Measurements from ENCODE around the gene TXNDC5.

TXNDC5 gene

DNA sequence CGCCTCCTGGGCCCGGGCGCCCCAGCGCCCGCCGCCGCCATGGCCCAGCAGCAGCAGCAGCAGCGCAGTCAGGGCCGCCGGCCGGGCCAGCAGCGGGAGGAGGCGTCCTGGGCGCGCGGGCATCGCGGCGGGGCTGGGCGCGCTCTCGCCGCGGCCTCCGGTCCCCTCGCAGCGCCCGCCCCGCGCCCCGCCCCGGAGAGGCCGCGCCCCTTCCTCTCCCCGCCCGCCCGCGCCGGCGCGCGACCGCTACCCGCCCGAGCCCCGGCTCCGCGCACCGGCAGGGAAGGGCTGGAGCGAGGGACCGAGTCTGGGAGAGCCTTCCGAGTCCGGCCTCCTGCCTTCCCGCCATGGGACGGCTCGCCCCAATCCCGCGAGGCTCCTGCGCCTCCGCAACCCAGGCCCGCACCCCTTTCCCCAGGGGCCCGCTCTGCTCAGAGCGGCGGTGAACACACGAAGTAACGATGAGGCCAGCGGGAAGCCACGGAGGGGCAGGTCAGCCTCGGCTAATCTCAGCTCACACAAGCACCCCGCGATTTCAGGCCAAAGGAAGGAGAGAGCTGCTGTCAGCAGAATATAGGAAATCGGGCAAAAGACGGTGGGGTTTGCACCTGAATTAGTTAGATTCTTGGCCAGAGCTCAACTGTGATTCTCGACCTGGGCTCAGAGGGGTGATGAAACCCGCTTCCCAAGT is at the start of gene TXNDC5:
TXNDC5 (minus strand) TSS at position 135 of the 691 bp plus-strand sequence; CDS start at position 123, 12 bp downstream.
- no peak for TF ChIP-seq ZNF274 (IDR thresholded peaks at IDR 0.05; ENCODE audit: low read depth, low read length)
- peak within 1 kb of the TSS; percentile 82 for H3K4me3 ChIP-seq (ENCODE audit: low read length)

DNA sequence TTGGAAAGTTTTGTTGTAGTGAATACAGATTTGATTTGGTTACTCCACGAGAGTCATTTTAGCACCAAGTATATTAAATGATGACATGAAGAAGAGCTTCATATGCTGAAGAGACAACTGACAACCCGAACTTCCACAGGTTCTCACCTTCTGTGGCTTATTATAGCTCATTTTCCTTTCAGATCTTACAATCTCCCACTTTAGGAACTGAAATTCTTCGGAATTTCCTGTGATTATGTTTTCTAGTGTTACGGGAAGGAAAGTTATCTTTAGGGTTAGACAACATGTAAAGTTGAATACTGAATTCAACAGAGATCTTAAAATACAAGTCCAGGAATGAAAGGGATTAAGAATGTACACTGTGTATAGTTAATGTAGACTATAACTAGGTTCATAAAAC is 49.6 kb upstream of the TXNDC5 start:
- no peak for TF ChIP-seq ZNF274 (IDR thresholded peaks at IDR 0.05; ENCODE audit: low read depth, low read length)
- H3K4me3 ChIP-seq (ENCODE audit: low read length) = no peak overlapping the region

DNA sequence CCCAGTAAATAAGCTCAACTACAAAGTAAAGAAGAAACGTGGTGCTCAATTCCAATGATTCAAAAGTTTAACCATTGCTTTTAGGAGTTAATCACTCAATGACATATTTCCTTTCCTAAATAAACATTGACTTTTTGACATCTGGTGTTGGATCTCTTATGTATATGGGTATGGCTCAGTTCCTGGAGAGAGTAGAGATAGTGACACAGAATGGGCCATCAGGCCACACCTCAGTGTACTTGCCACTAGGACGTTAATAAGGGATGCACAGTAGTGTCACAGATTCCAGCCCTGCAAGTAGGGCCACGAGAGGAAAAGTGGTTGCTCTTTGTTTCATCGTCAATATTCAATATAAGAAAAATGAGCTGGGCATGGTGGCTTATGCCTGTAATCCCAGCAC is 48.9 kb upstream of the TXNDC5 start:
- no peak overlapping the region for H3K4me3 ChIP-seq (ENCODE audit: low read length)
- no peak for TF ChIP-seq ZNF274 (IDR thresholded peaks at IDR 0.05; ENCODE audit: low read depth, low read length)

DNA sequence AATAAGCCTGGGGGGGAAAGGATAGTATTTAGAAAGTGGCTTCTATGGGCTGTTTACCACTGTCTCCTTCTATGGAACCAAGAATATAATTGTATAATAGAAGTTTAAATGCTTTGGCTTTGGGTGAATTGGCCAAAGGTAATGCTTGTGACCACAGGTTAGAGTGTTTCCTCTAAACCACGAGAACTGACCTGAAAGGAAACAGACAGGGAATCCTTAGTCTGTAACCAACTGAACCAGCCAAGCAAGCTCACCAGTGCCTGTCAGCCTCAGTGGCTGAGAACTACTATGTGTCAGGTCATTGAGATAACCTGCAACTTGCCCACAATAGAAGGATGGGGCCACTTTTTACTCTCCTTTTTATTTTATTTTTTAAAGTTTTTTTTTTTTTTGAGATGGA is 47.9 kb upstream of the TXNDC5 start:
- no peak for TF ChIP-seq ZNF274 (IDR thresholded peaks at IDR 0.05; ENCODE audit: low read depth, low read length)
- H3K4me3 ChIP-seq (ENCODE audit: low read length) = no peak overlapping the region

DNA sequence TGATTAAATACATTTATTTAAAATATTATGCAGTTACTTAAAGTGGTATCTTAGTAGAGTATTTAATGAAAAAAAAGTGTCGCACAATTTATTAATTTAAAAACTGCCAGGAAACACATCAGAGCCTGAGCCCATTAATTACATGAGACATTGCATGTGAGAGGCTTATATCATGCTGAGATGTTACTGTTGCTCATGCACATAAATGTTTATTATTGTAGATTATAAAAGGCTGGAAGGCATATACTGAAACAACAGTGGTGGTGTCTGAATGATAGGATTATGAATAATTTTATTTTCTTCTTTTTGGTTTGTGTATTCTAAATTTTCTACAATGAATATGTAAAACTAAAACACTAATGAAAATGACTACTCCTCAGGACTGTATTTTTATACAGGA is 45.7 kb upstream of the TXNDC5 start:
- TF ChIP-seq ZNF274 (IDR thresholded peaks at IDR 0.05; ENCODE audit: low read depth, low read length) = no peak
- no peak overlapping the region for H3K4me3 ChIP-seq (ENCODE audit: low read length)

DNA sequence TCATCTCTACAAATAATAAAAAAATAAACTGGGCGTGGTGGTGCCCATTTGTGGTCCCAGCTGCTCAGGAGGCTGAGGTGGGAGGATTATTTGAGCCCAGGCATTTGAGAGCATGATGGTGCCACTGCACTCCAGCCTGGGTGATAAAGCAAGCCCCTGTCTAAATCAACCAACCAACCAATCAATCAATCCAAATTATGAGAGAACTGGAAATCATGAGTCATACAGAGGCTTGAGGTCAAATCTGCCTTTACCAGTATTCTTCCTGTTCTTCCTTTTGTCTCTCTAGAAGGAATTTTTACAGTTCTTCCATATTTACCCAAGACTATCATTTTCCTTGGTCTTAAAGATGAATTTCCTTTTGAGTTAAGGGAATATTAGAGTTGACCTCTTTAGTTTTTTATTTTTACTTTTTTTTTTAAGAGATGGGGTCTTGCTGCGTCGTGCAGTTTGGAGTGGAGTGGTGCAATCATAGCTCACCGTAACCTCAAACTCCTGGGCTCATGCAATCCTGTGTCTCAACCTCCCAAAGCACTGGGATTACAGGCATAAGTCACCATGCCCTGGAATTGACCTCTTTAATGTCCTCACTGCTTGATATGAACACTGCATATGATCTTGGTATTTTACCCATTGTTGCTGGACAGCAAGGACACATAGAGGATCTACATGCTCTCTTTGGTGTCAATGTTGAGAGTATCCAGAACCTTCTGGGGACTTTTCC is 44.1 kb upstream of the TXNDC5 start:
- no peak overlapping the region for H3K4me3 ChIP-seq (ENCODE audit: low read length)
- no peak for TF ChIP-seq ZNF274 (IDR thresholded peaks at IDR 0.05; ENCODE audit: low read depth, low read length)

DNA sequence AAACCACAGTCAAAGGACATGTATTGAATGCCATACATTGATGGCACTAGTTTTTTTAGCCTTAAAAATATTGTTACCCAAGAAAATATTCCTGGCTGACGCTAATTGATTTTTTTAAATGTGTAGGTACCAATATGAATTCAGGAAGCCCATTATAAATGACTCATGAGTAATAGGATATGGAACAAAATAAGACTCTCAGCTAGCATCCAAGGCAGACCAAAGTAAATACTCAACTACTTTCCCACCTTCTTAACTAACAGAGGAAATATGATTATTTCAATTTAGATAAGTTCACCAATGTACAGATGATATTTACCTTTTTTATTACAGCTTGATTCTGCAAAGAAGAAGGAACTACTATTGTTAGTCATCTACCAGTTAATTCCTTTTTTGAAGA is 43.2 kb upstream of the TXNDC5 start:
- no peak for TF ChIP-seq ZNF274 (IDR thresholded peaks at IDR 0.05; ENCODE audit: low read depth, low read length)
- H3K4me3 ChIP-seq (ENCODE audit: low read length) = no peak overlapping the region

DNA sequence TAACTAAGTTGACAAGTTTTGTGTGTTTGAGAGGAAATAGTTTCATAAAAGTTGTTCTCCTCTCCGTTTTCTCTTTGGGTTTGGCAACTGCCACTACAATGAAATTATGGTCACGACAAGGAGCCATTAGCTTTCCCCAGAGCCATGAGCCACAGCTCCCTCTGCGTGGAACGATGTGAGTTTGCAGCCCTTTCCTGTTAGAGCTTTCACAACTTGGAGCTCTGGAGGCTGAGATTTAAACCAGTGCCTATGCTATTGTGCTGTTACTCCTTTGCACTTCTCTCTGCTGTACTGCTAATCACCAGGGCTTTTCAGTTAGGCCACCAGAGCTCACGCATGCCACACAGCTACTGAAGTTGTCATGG is 29.3 kb upstream of the TXNDC5 start:
- H3K4me3 ChIP-seq (ENCODE audit: low read length) = no peak overlapping the region
- TF ChIP-seq ZNF274 (IDR thresholded peaks at IDR 0.05; ENCODE audit: low read depth, low read length) = no peak

DNA sequence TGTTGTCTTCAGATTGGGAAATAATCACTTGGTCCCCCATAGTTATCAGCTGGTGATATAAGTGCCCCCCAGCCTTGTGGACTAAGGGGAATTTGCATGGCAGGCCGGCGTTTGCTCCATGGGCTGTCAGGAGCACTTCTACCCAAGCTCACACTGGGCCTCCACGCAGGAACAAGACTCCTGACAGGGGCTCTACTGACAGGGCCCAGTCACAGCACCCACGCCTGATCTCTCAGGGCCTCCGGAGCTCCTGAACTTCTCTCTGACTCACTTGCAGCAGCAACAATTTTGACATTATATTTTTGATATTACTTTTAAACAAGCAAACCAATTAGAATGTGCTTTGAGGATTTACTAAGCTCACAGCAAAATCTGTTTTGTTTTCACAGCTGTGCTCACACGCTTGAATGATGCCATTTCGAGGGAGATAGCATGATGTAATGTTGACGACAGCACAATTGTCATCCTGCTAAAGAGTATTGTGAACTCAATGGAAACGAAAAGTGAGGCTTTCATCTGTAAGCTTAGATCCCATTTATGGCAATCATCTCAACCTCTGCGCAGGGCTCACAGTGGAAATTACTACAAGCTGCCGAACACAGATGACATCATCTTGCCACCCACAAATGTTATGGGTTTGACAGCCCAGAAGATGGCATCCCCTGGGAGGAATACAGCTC is 28.7 kb upstream of the TXNDC5 start:
- no peak overlapping the region for H3K4me3 ChIP-seq (ENCODE audit: low read length)
- no peak for TF ChIP-seq ZNF274 (IDR thresholded peaks at IDR 0.05; ENCODE audit: low read depth, low read length)

DNA sequence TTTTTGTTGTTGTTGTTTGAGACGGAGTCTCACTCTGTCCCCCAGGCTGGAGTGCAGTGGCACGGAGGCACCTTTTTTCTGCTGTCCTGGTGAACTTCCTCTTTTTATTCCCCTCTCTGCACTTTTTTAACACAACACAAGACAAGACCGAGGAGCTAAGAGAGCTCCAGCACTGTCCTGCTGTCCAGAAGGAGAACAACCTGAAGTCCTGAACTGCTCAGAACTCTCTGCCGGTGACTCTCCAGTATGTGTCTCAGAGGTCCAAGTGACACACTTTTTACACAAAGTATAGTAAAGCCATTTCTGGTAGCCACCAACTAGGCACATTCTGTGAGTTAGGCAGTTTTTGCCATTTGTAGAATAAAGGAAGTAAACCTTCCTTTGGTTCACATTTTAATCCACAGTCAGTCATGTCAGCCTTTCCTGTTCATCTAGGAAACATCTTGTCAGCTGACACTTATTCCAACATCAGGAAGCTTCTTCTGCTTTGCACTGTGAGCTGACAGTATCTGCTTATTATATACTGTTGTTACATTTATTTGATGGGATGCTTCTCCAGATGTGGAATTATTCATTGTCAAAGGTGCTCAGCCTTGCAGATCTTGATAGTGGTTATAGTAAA is 28.1 kb upstream of the TXNDC5 start:
- TF ChIP-seq ZNF274 (IDR thresholded peaks at IDR 0.05; ENCODE audit: low read depth, low read length) = no peak
- H3K4me3 ChIP-seq (ENCODE audit: low read length) = no peak overlapping the region

DNA sequence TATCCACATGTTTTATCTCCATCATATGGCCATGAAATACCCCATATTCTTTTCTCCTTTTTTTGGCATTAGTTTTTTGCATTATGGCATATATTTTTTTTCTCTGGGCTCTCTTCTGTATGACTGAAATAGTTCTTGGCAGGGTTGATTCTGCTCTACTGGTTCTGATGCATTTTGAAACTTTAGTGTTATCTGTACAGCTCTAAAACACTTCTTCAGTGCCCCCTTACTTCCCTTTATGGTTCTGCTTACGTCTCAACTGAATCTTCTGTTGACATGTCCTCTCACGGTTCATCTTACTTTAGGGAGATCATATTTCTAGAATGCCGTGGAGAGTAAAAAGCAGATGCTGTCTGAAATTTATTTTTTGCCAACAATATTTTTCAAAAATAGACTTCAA is 23.2 kb upstream of the TXNDC5 start:
- no peak for TF ChIP-seq ZNF274 (IDR thresholded peaks at IDR 0.05; ENCODE audit: low read depth, low read length)
- H3K4me3 ChIP-seq (ENCODE audit: low read length) = no peak overlapping the region

DNA sequence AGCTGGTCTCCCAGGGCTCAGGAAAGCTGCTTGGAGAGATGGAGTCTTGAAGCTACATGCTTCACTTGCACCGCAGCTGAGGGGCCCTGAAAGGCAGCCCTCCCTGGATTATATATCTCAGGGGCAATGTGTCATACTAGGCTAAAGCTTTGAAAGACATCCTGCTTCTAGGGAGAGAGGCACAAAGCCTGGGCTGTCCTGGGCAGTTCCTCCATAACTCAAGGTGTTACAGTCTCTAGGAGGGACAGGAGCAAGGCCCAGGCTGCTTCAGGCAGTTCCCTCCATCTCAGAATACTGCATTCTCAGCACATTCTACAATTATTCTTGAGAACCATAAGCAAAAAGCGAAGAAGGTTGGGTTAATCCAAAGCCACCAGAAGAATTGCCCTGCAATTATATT is 22.0 kb upstream of the TXNDC5 start:
- TF ChIP-seq ZNF274 (IDR thresholded peaks at IDR 0.05; ENCODE audit: low read depth, low read length) = no peak
- H3K4me3 ChIP-seq (ENCODE audit: low read length) = no peak overlapping the region

DNA sequence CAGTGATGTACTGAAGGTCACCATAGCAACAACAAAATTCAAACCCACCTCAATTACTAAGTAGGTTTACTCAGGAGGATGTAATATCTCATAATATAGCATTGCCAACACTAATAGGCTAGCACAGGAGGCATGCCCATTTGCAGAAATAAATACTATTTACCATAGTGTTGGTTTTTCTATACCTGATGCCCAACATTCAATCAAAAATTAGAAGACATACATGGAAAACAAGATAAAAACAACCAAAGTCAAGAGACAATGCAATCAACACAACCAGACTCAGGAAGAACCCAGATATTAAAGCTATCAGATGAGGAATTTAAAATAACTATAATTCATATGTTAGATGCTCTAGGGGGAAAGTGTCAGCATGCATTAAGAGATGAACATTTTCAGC is 14.3 kb upstream of the TXNDC5 start:
- no peak overlapping the region for H3K4me3 ChIP-seq (ENCODE audit: low read length)
- no peak for TF ChIP-seq ZNF274 (IDR thresholded peaks at IDR 0.05; ENCODE audit: low read depth, low read length)

DNA sequence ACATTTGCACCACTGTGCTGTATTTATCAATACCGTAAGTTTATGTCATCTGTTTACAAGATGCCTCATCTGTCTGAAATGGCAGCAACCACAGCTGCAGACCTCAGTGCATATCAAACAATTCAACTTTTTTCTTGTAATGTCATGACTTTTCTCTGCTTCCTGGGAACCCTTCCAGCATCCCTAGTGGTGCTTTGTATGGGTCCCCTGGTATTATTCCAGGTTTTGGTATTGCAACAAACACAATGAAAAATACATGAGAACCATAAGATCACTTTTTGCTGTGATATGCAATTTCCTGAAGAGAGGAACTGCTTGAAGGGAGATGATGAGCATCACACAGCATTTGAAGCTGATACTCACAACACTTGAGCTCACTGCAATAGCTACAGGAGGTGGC is 12.0 kb upstream of the TXNDC5 start:
- no peak for TF ChIP-seq ZNF274 (IDR thresholded peaks at IDR 0.05; ENCODE audit: low read depth, low read length)
- no peak overlapping the region for H3K4me3 ChIP-seq (ENCODE audit: low read length)

Measured in GM08714 (cell line).